Psoas muscle (tissue), 8 donors: ENCODE data around the gene PCK2. TPM values are rescaled to one million over a fixed set of nuclear protein-coding genes. Genes with fewer than 3 reads are reported as not detected.

Source experiments
- ATAC-seq, 4 donors: fragments of 200-7000 bp; cut with Tn5 transposase; one replicate each; pipeline ENCODE4 v1.9.1; 2020; ENCODE audit warnings: moderate library complexity in 3 of 4, mild to moderate bottlenecking in 2 of 4
- DNase-seq, 2 donors: peaks; one replicate each; pipeline ENCODE4 v3.0.0-alpha.2; 2020
- H3K27ac ChIP-seq: fragments of 200-600 bp; one replicate; pipeline ENCODE4 v1.8.0; 2022
- H3K27me3 ChIP-seq, 3 donors: fragments of 200-600 bp in 1 of 3; one replicate each; pipeline versions ENCODE4 v1.6.1 to v1.8.0; 2013 to 2022; ENCODE audit warnings: low read length in 2 of 3, mild to moderate bottlenecking in 2 of 3, moderate library complexity in 1 of 3; ENCODE audit not compliant: insufficient read depth in 3 of 3
- H3K36me3 ChIP-seq, 2 donors: fragments of 200-600 bp in 1 of 2; one replicate each; pipeline versions ENCODE4 v1.6.1 to v1.8.0; 2013 to 2022; ENCODE audit warnings: low read depth in 1 of 2, mild to moderate bottlenecking in 1 of 2, moderate library complexity in 1 of 2; ENCODE audit not compliant: insufficient read depth in 1 of 2
- H3K4me1 ChIP-seq: fragments of 200-600 bp; one replicate; pipeline ENCODE4 v1.8.0; 2022
- H3K4me3 ChIP-seq: fragments of 200-600 bp; one replicate; pipeline ENCODE4 v1.8.0; 2022; ENCODE audit warnings: mild to moderate bottlenecking
- H3K9me3 ChIP-seq: fragments of 200-600 bp; one replicate; pipeline ENCODE4 v1.8.0; 2022
- CTCF ChIP-seq: fragments of 200-600 bp; IDR thresholded peaks from one replicate; pipeline ENCODE4 v1.8.0; 2022; ENCODE audit warnings: antibody characterized with exemption
- WGBS, 3 donors: extraction: QIAGEN DNeasy Blood & Tissue Kit; methylation state at CpG; one replicate each; pipeline versions ENCODE4 v1.1.6 to v1.1.7; 2013; 5-methylcytosine and 5-hydroxymethylcytosine counted together
- intact Hi-C, 2 donors: fragments of 100-400 bp; cut with DNase I; formaldehyde crosslinking; loops; one replicate each; pipeline versions ENCODE4 v1.11.0 to v1.14.2; 2022
- polyA plus RNA-seq, 3 donors: library from polyadenylated mRNA; stranded (reverse); fragments of 200-250 nt; gene quantifications; one replicate each; pipeline ENCODE4 v1.2.3, GENCODE V29; 2013
- total RNA-seq, 4 donors: library from RNA; stranded (reverse); fragmentation: NEBNext Ultra II Directional in 2 of 4; extraction: Animal tissue kit (Norgen Biotek cat#: 25700) in 2 of 4; gene quantifications; one replicate each; pipeline versions ENCODE4 v1.2.1 to v1.2.4, GENCODE V29; 2021 to 2023
- donor health status: healthy with polysubstance abuse.
- donor health status: DM: no; HTN: no; CAD: no; lungs with moderate emphysema.
- donor health status: Bipolar disorder and iron deficiency.
- donor health status: healthy.
- donor health status: DM: yes; HTN: yes; CAD: no.
- donor health status: DM: no; HTN: no; CAD: no.
- donor health status: DM: no; HTN: no; CAD: no.
- donor health status: DM: yes; HTN: yes; CAD: no.

Gene PCK2
- total and polyA plus RNA-seq, 7 donors: 2.0 to 4.5 (median 2.4) TPM

GRCh38 chr14:24064856-24065255, 29.3 kb upstream of the PCK2 start:
- Histone ChIP-seq H3K4me1 (no peaks in the 10 kb centered on the region), H3K27me3 (no peaks in the 10 kb centered on the region), H3K9me3 (no peaks in the 10 kb centered on the region), H3K4me3 (no peak overlapping the region), H3K27ac (no peak overlapping the region), H3K36me3 (no peaks in the 10 kb centered on the region)
- 77 to 92% (median 85%) methylated on average over 9 to 15 of the region's 15 CpGs for WGBS, 3 donors
- TF ChIP-seq CTCF: no peak
- DNase-seq: no peak
- intact Hi-C loops: no loop called here
- no peak for ATAC-seq

- no peak for TF ChIP-seq CTCF
- Histone ChIP-seq H3K27ac (no peak overlapping the region), H3K36me3 (no peaks in the 10 kb centered on the region), H3K4me3 (no peak overlapping the region), H3K9me3 (no peaks in the 10 kb centered on the region), H3K27me3 (no peaks in the 10 kb centered on the region), H3K4me1 (no peaks in the 10 kb centered on the region)
- 68 to 71% (median 70%) methylated on average over 8 of the region's 8 CpGs for WGBS, 3 donors
- intact Hi-C loops: no loop called here
- ATAC-seq (no peak), DNase-seq (no peak)
These were observed 28.7 kb upstream of the PCK2 start for GRCh38 chr14:24065408-24065807.

DNA sequence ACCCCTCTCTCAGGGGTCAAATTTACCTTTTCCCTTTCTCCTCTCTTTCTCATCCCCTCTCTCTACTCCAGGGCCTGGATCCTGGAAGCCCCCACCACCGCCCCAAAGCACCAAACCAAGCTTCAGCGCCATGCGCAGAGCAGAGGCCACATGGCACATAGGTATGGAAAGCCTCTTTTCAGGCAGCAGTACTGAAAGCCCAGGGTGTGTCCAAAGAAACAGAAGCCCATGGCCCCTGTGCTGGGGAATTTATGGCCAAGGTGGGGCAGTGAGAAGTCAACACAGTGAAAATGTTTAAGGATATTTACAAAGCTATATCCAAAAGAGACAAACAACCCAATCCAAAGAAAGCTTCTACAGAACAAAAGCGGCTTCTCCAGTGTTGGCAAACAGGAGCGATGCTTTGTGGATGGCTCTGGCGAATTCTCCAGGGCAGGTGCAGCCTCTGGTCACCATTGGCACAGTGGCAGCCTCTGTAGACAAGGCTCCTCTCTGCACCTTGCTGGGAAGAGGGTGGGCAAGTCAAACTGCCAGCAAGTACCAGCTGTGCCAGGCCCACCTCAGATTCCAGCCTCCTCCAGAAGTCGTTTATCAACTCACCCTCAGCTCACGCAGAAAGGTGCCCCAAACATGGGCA, 27.5 kb upstream of the PCK2 start:
- no peak overlapping the region for H3K27ac ChIP-seq
- no peaks in the 10 kb centered on the region for H3K4me1 ChIP-seq
- TF ChIP-seq CTCF: no peak
- 86 to 90% (median 90%) methylated on average over 8 of the region's 8 CpGs for WGBS, 3 donors
- ATAC-seq (no peak), DNase-seq (no peak)
- no peaks in the 10 kb centered on the region for H3K36me3 ChIP-seq
- intact Hi-C loops: no loop called here
- H3K27me3 ChIP-seq: no peaks in the 10 kb centered on the region
- no peak overlapping the region for H3K4me3 ChIP-seq
- no peaks in the 10 kb centered on the region for H3K9me3 ChIP-seq

- no peak for ATAC-seq
These were observed 26.7 kb upstream of the PCK2 start for GRCh38 chr14:24067133-24068082.

More at GRCh38 chr14:24067133-24068082, 26.7 kb upstream of the PCK2 start:
- no peaks in the 10 kb centered on the region for H3K9me3 ChIP-seq
- peaks cover 0 to 4% (median 0%) of the 10 kb centered on the region in 3 donors for H3K27me3 ChIP-seq
- no peaks in the 10 kb centered on the region for H3K4me1 ChIP-seq
- no peak overlapping the region for H3K27ac ChIP-seq
- 86 to 90% (median 87%) methylated on average over 12 of the region's 12 CpGs for WGBS, 3 donors
- no peak overlapping the region for H3K4me3 ChIP-seq
- DNase-seq: no peak
- H3K36me3 ChIP-seq: no peaks in the 10 kb centered on the region
- TF ChIP-seq CTCF: no peak
- intact Hi-C loops: no loop called here
